HepG2 (cell line): ENCODE data around the gene CD7. TPM values are rescaled to one million over a fixed set of nuclear protein-coding genes. Genes with fewer than 3 reads are reported as not detected.

Experiments
- AGO1 ChIP-seq: fragments of 200-400 bp; formaldehyde crosslinking; IDR thresholded peaks from 2 replicates; pipeline ENCODE4 v1.6.1; 2017; ENCODE audit warnings: mild to moderate bottlenecking, low read depth, low read length, moderate library complexity; ENCODE audit not compliant: poor library complexity, severe bottlenecking
- ARNT2 ChIP-seq: sonication (generic); formaldehyde crosslinking; IDR thresholded peaks from 2 replicates; pipeline ENCODE4 v1.8.0; 2022; ENCODE audit warnings: mild to moderate bottlenecking, low read depth, missing genetic modification reagents, moderate library complexity
- KDM2A ChIP-seq: sonication (generic); formaldehyde crosslinking; IDR thresholded peaks from 2 replicates; pipeline ENCODE4 v1.4.0; 2020; ENCODE audit warnings: low read depth, missing genetic modification reagents, borderline replicate concordance
- RERE ChIP-seq: IDR thresholded peaks from 2 replicates; pipeline ENCODE4 v1.6.1; 2016; ENCODE audit warnings: low read depth, missing genetic modification reagents, missing compliant biosample characterization
- TEAD2 ChIP-seq: sonication (generic); formaldehyde crosslinking; IDR thresholded peaks from 2 replicates; pipeline ENCODE4 v1.9.0; 2021; ENCODE audit warnings: missing genetic modification reagents
- ZMYM3 ChIP-seq: sonication (generic); formaldehyde crosslinking; IDR thresholded peaks from 2 replicates; pipeline ENCODE4 v1.5.1; 2020; ENCODE audit warnings: mild to moderate bottlenecking, missing genetic modification reagents
- ZNF350 ChIP-seq: sonication (generic); formaldehyde crosslinking; IDR thresholded peaks from 2 replicates; pipeline ENCODE4 v1.4.0; 2020; ENCODE audit warnings: mild to moderate bottlenecking, low read depth, missing genetic modification reagents, borderline replicate concordance
- ZNF367 ChIP-seq: sonication (generic); formaldehyde crosslinking; IDR thresholded peaks from 2 replicates; pipeline ENCODE4 v1.4.0; 2020; ENCODE audit warnings: missing genetic modification reagents, borderline replicate concordance
- ZNF850 ChIP-seq: sonication (generic); formaldehyde crosslinking; conservative IDR thresholded peaks from 2 replicates; pipeline ENCODE4 v1.9.0; 2021; ENCODE audit warnings: mild to moderate bottlenecking, missing genetic modification reagents
- polyA plus RNA-seq, 8 experiments: library from polyadenylated mRNA; depleted of rRNA in 3 of 8; stranded (reverse) in 7 of 8; unstranded in 1 of 8; fragments of >200 nt; fragmentation: Illumina TruSeq in 4 of 8; extraction: Trizol in 4 of 8; gene quantifications; 2 replicates each; pipeline versions ENCODE4 v1.2.1 to v1.2.3, GENCODE V29; 2011 to 2016; ENCODE audit warnings: low read depth in 4 of 8, missing spikeins in 1 of 8, mixed read lengths in 1 of 8; ENCODE audit not compliant: insufficient read depth in 1 of 8
- total RNA-seq, 5 experiments: library from RNA; depleted of rRNA; stranded (reverse); fragments of >200 nt; fragmentation: Illumina TruSeq; extraction: Trizol; gene quantifications; 2 replicates each; pipeline ENCODE4 v1.2.3, GENCODE V29; 2016; ENCODE audit warnings: low read depth in 1 of 5

Gene CD7
- total and polyA plus RNA-seq, 2 of the 13 experiments (the other 11 are each of a cell fraction or from before 2014, with no cell fraction given) = 67.6 to 76.4 TPM

- 0 out of 2 replicates have a peak, but pooled peaks have one; percentile 22 for TF ChIP-seq ZNF350 (CRISPR knock-in tag)
- peak; percentile 60 for TF ChIP-seq AGO1
- TF ChIP-seq KDM2A = 0 out of 2 replicates have a peak, but pooled peaks have one; percentile 18
- no peak for TF ChIP-seq RERE (CRISPR knock-in tag)
- no peak for TF ChIP-seq ZMYM3 (CRISPR knock-in tag)
- no peak for TF ChIP-seq TEAD2
- TF ChIP-seq ZNF850 (CRISPR knock-in tag) = no peak
- TF ChIP-seq ZNF367 = no peak
- TF ChIP-seq ARNT2 (CRISPR knock-in tag) = 0 out of 2 replicates have a peak, but pooled peaks have one; percentile 26
- TF ChIP-seq, all 625 proteins: peak for 44
Observed at GRCh38 chr17:82344175-82344907, 26.9 kb upstream of the CD7 start (continued).
